ENCODE data around the gene USP36.
"Not testable (repeated sequence)": the region's sequence is repeated elsewhere in the genome, so short reads cannot be mapped to it uniquely, and the experiment has no call there.

Gene USP36

DNA sequence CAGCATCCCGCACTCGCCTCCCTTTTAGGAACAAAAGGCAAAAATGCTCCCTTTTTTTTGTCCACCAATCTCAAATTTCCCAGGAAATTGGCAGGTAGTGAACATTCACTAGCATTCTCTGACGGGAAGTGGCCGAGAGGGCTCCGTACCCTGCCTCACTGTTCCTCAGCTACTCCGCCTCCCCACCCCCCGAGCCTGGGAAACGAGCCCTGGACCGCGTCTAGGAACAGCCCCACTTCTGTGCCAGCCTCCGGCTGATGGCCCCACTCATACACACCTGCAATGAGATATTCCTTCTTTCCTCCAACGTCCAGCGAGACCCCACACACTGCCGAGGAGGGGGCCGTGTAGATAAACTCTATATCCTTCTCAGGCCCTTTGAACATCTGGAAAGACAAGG lies 30.0 kb upstream of the USP36 start:
- DNase-seq, result no peak

DNA sequence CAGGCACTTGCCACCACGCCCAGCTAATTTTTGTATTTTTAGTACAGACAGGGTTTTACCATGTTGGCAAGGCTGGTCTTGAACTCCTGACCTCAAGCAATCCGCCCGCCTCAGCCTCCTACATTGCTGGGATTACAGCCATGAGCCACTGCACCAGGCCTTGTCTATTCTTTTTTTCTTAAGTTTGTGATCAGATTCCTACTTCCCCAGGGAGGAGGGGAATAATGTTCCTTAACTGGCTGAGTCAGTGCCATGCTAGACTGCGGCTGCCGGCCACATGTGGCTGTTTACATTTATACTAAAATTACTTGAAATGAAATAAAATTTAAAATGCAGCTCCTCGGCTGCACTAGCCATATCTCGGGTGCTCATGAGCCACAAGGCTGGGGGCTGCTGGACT lies 27.8 kb upstream of the USP36 start:
- DNase-seq, result no peak

DNA sequence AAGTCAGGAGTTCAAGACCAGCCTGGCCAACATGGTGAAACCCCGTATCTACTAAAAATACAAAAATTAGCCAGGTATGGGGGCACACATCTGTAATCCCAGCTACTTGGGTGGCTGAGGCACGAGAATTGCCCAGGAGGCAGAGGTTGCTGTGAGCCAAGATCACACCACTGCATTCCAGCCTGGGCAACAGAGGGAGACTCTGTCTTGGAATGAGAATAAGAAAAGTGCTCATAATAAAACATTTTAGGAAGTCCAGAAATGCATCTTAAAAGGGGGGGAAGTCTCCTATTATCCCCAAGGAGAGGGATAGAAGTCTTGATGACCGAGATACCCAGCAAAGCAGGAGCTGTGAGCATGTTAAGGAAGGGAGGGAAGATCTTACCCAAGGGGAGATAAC lies 26.4 kb upstream of the USP36 start:
- DNase-seq, result not testable (repeated sequence)

DNA sequence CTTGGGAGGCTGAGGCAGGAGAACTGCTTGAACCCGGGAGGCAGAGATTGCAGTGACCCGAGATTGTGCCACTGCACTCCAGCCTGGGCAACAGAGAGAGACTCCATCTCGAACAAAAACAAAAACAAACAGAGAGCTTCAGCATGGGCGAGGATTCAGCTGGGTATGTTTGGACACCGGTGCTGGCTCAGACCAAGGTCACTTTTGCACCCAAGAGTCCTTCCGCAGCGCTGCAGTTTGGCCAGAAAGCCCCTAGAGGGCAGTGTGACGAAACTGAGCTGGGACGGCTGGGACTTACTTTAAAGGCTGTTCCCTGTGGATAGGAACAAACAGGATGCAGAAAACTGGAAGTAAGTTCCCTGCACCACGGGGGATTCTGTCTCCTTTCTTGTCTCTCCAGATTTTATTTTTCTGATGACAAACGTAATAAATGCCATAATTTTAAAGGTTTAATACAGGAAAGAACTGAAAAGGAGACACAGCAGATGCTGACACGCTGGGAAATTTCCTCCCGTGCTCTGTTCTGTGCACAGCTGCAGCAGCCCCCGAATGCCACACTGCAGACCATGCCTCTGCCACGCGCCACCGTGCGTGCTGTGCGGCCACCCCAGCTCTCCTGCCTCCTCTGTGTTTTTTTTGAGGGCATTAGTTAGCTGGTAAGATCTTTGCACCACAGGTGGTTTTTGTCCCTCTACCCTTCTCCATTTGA lies 25.2 kb upstream of the USP36 start:
- DNase-seq, result peak; percentile 77

DNA sequence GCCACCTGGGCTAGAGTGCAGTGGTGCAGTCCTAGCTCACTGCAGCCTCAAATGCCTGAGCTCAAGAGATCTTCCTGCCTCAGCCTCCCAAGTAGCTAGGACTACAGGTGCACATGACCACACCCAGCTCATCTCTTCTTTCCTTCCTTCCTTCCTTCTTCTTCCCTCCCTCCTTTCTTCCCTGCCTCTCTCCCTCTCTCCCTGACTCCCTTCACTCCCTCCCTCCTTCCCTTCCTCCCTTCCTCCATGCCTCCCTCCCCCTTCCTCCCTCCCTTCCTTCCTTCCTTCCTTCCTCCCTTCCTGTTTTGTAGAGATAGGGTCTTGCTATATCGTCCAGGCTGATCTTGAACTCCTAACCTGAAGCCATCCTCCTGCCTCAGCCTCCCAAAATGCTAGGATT lies 23.5 kb upstream of the USP36 start:
- DNase-seq, result no peak

DNA sequence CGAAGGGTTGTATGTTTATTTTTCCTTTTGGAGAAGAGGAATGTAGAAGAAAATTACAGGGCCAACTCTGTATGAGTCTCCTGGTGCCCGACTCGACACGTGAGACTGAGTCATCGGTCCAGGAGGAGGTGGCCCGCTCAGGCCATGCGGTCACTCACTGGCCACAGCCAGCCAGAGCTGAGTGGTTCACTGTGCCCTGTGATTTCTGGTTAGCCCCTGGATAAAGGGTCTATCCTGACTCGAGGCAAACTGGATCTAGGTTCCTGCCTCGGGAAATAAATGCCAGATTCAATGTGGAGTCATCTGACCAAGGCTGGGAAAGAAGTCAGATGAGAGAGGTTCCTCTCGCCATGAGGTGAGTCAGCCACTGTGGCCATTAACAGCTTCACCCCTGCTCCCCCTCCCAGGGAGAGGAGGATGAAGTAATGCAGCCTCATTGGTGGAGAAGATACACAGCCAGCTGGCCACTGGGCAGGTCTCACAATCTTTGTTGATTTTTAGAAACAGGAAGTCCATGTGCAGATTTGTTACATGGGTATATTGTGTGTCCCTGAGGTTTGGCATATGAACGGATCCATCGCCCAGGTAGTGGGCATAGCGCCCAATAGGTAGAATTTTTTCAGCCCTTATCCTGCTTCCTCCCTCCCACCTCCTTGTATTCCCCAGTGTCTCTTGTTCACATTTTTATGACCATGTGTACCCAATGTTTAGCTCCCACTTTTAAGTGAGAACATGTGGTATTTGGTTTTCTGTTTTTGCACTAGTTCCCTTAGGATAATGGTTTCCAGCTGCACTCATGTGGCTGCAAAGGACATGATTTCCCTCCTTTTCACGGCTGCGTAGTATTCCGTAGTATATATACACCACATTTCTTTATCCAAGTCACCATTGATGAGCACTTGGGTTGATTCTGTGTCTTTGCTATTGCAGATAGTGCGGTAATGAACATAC lies 21.7 kb upstream of the USP36 start:
- no peak for DNase-seq

DNA sequence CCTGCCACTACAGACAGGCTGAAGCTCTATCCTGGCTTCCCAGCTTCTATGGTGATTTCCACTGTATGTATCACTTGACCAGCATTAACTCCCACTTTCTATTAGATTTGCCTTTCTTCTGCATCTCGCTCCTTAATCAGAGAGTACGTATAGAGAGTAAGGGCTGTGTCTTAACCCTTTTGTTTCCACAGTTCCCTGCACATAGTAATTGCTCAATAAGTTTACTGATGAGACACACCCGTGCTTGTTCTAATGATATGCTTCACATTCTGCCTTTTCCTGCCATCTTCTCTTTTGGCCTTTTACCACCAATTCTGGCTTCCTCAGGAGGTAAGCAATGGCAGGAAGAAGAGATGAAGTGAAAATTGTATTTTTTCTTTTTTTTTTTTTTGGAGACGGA lies 20.6 kb upstream of the USP36 start:
- no peak for DNase-seq

DNA sequence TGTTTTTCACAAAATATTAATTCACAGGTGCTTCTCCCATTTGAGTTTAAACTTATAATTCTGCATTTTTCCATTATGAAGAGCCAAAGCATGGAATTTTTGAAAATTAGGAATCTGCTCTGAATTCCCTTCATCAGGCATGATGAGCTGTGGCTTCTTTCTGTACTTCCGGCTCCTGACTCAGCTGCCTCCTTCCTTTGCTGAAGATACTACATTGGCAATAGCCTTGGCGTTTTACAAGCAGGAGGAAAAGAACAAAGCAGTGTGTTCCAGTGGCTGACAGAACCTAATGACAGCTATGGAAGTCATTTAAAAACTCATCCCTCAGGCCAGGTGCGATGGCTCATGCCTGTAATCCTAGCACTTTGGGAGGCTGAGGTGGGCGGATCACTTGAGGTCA lies 18.4 kb upstream of the USP36 start:
- DNase-seq, result no peak

DNA sequence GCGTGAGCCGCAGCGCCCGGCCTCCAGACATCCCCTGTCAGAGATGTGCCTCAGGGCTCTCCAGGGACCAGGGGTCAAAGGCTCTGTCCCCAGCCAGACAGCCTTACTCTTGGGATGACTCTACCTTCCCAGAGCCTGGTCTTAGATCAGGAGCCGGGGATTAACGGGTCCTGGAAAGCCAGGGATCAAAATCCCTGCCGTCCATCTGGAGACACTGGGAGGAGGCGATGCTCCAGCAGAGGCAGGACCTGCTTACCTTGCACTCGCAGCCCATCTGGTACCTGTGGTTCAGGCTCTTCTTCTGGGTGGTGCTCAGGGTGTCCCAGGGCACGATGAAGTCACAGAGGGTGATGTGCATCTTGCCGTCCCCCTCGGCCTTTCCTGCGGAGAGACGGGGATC lies 16.7 kb upstream of the USP36 start:
- no peak for DNase-seq

DNA sequence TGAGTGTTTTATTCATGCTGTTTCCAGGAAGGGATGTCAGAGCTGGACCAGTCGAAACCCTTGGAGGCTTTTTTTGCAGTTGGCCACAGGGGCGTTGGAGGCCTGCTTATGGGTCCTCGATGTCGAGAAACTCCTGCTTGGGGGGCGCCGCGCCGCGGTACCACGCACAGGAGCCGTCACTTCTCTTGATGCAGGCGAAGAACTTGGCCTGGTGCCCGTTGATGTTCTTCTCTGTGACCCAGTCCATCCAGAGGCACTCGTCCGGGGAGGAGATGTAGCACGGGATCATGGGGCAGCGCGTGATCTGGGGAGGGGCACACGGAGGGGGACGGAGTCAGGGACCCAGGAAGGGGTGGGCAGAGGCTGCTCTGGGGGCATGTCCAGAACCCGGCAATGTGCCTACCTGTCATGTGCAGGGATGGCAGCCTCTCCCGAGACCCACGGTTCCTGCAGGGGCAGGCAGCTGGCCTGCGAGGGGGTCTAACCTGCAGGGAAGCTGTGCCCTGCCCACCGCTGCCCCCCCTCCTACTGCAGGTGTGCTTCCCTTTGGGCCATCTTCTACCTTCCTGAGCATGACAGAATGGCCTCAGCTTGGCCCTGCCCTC lies 15.0 kb upstream of the USP36 start:
- DNase-seq, result no peak

DNA sequence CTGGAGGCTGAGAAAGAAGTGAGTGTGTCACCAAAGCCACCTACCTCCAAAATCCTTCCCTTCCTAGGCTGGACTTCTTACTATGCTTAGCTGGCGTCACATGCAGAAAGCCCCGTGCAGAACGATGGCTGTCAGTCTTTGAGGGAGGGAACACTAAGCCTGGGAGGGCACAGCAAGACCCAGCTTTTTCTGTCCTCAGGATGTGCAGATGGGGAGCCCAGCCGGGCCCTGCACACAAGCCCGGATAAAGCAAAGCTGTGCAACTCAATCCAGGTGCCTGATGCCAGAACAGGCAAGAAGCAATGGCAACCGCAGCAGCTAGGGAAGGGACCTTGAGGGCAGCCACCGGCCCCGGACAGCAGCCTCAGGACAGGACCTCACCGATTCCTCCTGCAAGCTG lies 13.9 kb upstream of the USP36 start:
- DNase-seq, result no peak

DNA sequence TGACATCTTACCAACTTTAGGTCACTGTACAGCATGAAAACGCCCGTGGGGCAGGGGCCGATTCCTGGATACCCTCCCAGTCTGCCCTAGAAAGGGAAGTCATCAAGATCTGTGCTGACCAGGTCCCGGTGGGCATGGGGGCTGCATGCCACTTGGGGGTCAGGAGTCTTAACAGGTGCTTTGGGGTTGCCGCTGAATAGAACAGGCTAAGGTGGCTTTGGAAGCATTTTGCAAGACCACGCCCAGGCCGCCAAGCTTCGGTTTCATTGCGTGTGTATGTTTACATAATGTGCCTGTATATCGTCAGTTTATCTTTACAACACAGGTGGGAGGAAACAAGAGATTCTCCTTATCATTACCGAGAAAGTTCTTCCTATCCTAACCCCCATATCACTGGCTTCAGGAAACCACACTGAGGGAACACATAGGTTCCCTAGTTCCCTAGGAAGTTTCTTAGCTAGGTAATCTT lies 13.3 kb upstream of the USP36 start:
- DNase-seq, result no peak

DNA sequence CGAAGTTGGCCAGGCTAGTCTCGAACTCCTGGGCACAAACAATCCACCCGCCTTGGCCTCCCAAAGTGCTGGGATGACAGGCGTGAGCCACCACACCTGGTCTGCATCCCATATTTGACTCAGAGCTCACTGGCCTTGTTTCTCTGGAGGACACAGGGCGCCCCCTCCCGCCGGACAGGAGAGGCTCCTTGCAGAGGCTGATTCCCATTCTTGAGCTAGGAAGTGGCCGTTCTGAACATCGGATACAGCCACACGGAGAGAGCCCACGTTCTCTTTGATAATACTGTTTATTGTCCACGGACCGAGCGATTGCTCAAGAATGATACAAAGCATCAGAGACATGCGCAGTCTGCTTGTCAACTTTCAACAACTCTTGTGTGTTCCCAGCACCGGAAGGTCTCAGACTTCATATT lies 12.1 kb upstream of the USP36 start:
- DNase-seq, result no peak

DNA sequence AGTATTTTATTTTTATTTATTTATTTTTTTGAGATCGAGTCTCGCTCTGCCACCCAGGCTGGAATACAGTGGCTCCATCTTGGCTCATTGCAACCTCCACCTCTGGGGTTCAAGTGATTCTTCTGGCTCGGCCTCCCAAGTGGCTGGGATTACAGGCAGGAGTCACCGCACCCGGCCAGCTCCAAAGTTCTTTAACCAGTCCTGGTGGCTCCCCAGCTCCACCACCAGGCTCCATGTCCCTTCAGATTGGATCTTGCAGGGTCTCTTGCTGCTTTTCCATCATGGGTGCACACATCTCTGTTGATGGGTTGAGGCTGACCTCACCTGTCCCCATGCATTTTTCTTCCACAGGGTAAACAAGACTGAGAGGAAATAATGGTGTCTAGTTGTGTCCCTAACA lies 8.4 kb upstream of the USP36 start:
- DNase-seq, result no peak

DNA sequence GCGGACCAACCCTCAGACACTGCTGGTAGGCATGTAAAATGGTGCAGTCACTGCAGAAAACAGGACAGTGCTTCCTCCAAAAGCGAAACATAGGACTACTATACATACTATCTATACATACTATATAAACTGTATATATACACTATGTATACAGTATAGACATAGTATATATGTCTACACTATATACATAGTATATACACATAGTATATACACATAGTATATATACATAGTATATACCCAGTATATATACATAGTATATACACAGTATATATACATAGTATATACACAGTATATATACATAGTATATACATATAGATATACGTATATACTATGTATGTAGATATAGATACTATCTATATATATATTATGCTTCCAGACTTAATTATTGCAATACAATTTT lies 6.4 kb upstream of the USP36 start:
- no peak for DNase-seq

DNA sequence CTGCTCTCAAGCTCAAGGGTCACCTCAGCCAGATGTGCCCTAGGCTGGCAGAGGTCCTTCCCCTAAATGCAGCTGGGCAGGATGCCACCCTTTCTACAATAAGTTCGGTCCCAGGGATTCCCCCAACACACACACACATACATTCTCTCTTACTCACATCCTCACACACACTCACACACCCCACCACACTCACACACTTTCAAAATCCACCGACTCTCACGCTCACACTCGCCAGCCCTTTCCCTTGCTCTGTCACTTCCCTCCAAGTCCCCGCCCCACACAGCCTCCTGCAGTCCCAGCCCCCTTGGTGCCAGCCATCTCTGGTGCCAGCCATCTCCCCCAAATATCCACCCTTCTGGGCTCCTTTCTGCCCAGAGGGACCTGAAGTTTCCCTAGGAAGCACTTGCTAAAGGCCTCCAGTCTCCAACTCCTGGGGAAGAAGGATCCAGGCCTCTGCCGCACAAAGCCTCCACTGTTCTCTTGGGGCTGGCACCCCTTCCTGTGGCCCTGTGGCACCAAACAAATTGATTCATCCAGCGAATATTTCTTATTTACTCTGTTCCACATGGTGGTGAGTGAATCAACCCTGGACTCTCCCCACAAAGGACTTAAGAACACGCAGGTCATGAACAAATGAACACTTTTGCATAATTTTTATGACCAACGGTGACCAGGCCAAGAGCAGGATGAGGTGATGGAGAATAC lies 3.8 kb upstream of the USP36 start:
- peak; percentile 38 for DNase-seq

DNA sequence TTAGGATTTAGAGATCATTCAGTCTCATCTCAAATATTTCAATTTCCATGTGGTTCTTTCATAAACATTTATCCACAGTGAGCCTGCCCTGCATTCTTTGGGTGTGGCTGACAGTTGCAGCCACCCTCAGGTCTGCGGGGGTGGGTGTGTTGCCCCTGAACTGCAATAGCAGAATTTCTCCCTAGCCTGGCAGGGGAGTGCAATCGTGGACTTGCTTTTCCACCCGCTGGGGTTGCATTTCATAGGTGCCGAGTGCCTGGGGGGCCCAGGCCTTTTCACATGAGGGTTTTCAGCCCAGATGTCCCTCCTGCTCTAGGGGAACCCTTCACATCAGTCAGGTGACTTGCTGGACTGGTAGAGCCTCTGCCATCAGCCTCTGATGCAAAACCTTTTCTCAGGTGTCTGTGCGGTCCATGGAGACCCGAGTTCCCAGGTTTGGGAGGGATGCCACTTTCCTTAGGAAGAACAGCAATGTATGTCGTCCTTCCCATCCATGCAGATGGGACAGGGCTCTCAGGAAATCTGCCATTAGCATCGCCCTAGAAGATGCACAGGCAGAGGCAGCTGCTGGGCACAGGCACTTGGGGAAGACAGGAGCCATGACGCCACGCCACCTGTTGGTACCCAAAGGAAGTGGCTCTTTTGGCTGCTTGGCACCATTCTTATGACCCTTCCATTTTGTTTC lies 2.4 kb upstream of the USP36 start:
- DNase-seq, result peak; percentile 74

DNA sequence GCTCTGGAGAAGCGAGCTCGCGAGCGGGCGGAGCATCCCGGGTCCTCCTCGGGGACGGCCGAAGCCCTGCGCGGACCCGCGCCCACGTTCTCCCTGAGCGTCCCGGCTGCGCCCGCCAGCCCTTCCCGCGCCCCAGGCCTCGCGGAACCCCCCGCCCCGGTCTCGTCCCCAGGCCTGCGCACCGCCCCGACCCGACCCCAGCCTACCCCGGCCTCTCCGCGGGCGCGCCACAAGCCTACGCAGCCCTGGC lies 159 bp downstream of the USP36 start:
- no peak for DNase-seq

DNA sequence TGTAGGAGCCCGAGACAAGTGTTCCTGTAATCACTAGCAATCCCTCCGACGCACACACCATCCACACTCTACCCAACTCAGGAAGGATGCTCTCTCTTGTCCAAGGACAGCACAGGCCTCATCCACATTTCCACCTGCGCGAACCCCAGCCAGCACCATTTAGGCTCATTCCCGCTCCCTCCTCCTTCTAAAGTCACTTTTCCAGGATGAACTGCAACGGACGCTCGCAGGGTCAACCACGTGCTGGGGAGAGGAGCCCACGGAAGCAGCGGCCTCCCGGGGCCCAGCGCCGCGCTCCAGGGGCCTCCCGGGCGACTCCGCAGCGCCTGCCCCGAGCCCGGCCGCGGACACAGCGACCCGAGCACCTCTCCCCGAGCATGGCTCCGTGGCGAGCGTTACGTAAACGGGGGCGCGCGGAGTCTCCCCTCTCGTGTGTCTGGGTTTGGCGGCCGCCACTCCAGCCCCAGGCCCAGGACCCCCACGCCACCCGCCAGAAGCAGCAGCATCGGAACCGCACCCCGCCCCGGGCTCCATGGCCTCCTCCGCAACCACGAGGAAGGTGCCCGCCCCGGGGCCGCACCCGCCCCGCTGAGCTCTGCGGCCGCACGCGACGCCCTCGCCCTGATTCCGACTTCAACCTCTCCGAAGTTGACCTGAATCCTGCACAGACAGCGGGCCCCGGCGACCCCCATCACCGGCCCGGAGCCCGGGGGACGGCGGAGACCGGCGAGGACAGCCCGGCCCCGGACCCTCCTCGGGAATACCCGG lies 668 bp downstream of the USP36 start:
- peak; percentile 62 for DNase-seq

DNA sequence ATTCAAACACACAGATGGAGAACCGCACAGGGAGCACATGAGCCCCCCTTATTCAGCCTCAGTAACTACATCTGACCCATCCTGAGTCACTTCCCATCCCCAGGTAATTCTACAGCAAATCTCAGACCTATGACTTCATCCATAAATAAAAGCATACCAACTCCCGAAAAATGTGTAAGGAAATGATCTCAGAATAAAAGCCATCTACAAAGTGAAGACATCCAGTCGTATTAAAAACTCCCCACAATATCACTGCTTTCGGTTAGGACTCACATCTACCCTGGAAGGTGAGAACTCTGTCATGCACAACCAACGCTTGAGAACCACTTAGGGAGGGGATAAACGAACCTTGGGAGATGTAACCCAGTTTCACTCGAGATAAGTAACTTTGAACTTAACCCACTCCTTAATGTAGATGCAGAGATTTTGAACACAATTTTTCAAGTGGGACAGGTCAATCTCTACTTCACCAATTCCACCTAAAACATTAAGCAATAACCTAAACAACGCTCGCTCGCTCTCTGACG lies 1.3 kb downstream of the USP36 start:
- DNase-seq, result no peak

DNA sequence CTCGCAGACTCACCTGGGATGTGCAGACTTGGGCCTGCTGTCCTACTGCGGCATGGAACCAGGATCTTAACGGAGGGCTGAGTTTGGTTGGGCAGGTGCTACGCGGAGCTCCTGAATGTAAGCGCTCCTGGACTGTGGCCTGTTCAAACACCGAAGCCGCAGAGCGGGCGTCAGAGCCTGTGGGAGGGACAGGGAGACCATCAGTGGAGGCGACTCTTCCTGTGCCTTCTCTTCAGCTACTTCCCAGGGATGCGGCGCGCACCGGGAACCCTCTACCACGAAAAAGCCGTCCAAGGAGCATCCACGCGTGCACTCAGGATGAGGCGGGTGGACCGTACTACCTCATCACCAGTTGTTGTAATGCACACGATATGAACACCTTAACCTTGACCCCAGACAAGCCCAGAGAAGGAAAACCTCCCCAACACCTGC lies 2.0 kb downstream of the USP36 start:
- DNase-seq, result no peak

Measured in activated CD4-positive, alpha-beta T cell treated with anti-CD3 and anti-CD28 coated beads for 48 hours (primary cell).